GM12873 (cell line): Measurements from ENCODE around the gene PRG3.
A peak's percentile ranks its signal among the peaks of the same experiment; 100 is the strongest.

Source experiments
- TF ChIP-seq, protein P1 (sequence below): IDR thresholded peaks from 2 replicates; pipeline ENCODE4 v1.5.1; 2012; ENCODE audit warnings: low read depth, mild to moderate bottlenecking, moderate library complexity, low read length, control low read depth; ENCODE audit not compliant: insufficient read depth; ENCODE audit errors: missing control alignments

Gene PRG3

GRCh38 chr11:57349491-57350274, 31.3 kb downstream of the PRG3 start:
- TF ChIP-seq, protein P1, sequence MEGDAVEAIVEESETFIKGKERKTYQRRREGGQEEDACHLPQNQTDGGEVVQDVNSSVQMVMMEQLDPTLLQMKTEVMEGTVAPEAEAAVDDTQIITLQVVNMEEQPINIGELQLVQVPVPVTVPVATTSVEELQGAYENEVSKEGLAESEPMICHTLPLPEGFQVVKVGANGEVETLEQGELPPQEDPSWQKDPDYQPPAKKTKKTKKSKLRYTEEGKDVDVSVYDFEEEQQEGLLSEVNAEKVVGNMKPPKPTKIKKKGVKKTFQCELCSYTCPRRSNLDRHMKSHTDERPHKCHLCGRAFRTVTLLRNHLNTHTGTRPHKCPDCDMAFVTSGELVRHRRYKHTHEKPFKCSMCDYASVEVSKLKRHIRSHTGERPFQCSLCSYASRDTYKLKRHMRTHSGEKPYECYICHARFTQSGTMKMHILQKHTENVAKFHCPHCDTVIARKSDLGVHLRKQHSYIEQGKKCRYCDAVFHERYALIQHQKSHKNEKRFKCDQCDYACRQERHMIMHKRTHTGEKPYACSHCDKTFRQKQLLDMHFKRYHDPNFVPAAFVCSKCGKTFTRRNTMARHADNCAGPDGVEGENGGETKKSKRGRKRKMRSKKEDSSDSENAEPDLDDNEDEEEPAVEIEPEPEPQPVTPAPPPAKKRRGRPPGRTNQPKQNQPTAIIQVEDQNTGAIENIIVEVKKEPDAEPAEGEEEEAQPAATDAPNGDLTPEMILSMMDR = peak; percentile 93

DNA sequence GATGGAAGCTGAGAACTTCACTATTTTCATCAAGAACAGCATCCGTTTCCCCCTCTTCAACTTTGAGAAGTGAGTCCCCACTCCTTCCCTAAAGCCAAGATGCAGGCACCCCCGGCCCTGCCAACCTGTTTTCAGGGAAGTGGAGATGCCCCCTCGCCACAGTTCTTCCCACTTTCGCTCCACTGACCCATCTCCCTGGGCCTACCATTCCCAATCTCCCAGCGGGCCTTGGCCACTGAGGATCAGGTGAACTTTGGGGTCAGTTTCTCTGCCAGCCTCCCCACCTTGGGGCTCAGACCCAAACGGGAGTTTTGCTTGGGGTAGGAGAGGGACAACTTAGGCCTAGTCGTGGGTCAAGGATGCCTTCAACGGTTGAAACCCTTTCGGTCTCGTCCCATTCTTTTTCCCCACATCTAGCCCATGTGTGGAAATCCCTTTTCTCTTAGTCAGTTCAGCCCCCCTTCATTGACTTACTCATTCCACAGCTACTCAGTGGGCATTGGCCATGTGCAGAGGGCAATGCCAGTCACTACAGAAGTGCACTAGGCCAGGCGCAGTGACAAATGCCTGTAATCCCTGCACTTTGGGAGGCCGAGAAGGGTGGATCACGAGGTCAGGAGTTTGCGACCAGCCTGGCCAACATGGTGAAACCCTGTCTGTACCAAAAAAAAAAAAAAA, 32.2 kb downstream of the PRG3 start:
- TF ChIP-seq, protein P1 = no peak

DNA sequence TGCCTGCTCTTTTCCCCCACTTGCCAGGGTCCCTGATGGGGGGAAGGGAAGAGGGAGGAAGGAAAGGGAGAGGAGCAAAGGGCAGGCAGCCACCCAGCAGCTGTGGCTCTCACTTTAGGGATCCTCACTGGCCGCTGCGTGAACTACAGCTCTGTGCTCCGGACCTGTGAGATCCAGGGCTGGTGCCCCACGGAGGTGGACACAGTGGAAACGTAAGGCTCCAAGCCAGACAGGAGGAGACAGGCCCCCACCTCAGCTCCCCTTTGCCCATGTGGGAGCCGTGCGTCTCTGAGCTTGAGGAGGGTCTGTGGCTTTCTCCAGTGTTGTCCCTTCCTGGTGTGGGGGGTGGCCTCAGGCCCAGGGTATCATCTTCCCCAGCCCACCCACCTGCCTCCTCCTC, 32.9 kb downstream of the PRG3 start:
- TF ChIP-seq, protein P1 = no peak

GRCh38 chr11:57347336-57347735, 33.6 kb downstream of the PRG3 start:
- TF ChIP-seq, protein P1 = no peak

- TF ChIP-seq, protein P1 = peak; percentile 78
These were observed 35.3 kb downstream of the PRG3 start for GRCh38 chr11:57345555-57346211.

DNA sequence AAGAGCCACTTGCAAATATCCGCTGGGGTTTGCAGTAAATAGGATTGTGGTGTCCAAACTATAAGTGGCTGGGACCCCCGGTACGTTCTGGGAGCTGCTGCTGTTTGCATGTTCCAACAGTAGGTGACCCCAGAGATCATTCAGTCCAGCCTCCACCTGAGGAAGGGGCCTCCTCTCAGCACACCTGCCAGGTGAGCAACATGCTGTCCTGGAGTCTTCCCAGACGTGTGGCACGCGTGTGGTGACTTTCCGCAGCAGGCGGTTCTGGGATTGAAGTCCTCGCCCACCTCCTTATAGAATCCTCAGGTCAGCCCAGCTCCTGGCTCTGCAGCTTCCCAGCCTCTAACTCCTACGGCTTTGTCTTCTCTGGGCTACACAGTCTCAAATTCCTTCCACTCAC, 36.1 kb downstream of the PRG3 start:
- TF ChIP-seq, protein P1 = peak; percentile 2

GRCh38 chr11:57343825-57344224, 37.1 kb downstream of the PRG3 start:
- TF ChIP-seq, protein P1 = no peak
